Breast epithelium (tissue), 3 donors: ENCODE data around the gene ZSWIM1.

Experiments used
- CTCF ChIP-seq, 3 donors: fragments of 450-650 bp; IDR thresholded peaks; one replicate each; pipeline ENCODE4 v1.5.1; 2016 to 2017; ENCODE audit warnings: antibody characterized with exemption in 3 of 3, mild to moderate bottlenecking in 3 of 3, moderate library complexity in 3 of 3
- POLR2AphosphoS5 ChIP-seq, 3 donors: sonication (generic); formaldehyde crosslinking; IDR thresholded peaks; one replicate each; pipeline ENCODE4 v1.6.1; 2017; ENCODE audit warnings: antibody characterized with exemption in 3 of 3

GRCh38 chr20:45934046-45934585 lies 53.1 kb downstream of the ZSWIM1 start:
- TF ChIP-seq CTCF (IDR thresholded peaks at IDR 0.05) (no peak), POLR2AphosphoS5 (IDR thresholded peaks at IDR 0.05) (no peak)
